B cell (primary cell): Measurements from ENCODE around the gene ZNF319. TPM values are rescaled to one million over a fixed set of nuclear protein-coding genes. Genes with fewer than 3 reads are reported as not detected.

Experiments used
- ATAC-seq: fragments of 200-7000 bp; cut with Tn5 transposase; one replicate; pipeline ENCODE4 v1.10.0; 2021; ENCODE audit warnings: low read depth, mild to moderate bottlenecking, moderate number of reproducible peaks, moderate library complexity
- CTCF ChIA-PET: fragments of 350-600 bp; sonication (Branson Sonifier 250); formaldehyde crosslinking; loops from one replicate; lab custom pipeline; 2021; ENCODE audit warnings: antibody characterized with exemption, inconsistent platforms; lab: Charles Lee
- POLR2A ChIA-PET: fragments of 350-600 bp; sonication (Branson Sonifier 250); formaldehyde crosslinking; loops from one replicate; lab custom pipeline; 2021; ENCODE audit warnings: antibody characterized with exemption; lab: Charles Lee
- DNase-seq: peaks from one replicate; pipeline ENCODE4 v3.0.0; 2013
- H2AFZ ChIP-seq: 2 replicates; pipeline ENCODE4 v1.6.1; 2012; ENCODE audit warnings: mild to moderate bottlenecking, low read depth, low read length; ENCODE audit not compliant: insufficient read depth, poor library complexity, severe bottlenecking
- H3K27ac ChIP-seq, 2 donors: 1 replicate in 1 of 2; 2 replicates in 1 of 2; pipeline ENCODE4 v1.5.1; 2012 to 2013; ENCODE audit warnings: low read length in 2 of 2, mild to moderate bottlenecking in 2 of 2, moderate library complexity in 1 of 2
- H3K27me3 ChIP-seq, 4 experiments: fragments of 200-600 bp in 1 of 4; sonication (generic) in 1 of 4; replicated peaks in 1 of 4; 1 replicate in 2 of 4; 2 replicates in 2 of 4; pipeline versions ENCODE4 v1.6.1 to v1.7.0; 2013 to 2016; ENCODE audit warnings: low read length in 3 of 4, mild to moderate bottlenecking in 2 of 4, mixed read lengths in 1 of 4, moderate library complexity in 1 of 4; ENCODE audit not compliant: insufficient read depth in 4 of 4, control insufficient read depth in 3 of 4; ENCODE audit errors: control extremely low read depth in 1 of 4
- H3K36me3 ChIP-seq, 2 experiments: replicated peaks in 1 of 2; 1 replicate in 1 of 2; 2 replicates in 1 of 2; pipeline versions ENCODE4 v1.6.1 to v1.7.1; 2013; ENCODE audit warnings: low read length in 1 of 2; ENCODE audit not compliant: insufficient read depth in 2 of 2, control insufficient read depth in 1 of 2; ENCODE audit errors: control extremely low read depth in 1 of 2, extremely low read depth in 1 of 2
- H3K4me1 ChIP-seq, 2 donors: fragments of 200-600 bp in 1 of 2; sonication (generic) in 1 of 2; 1 replicate in 1 of 2; 2 replicates in 1 of 2; pipeline versions ENCODE4 v1.5.1 to v1.6.1; 2013 to 2017; ENCODE audit warnings: low read length in 2 of 2; ENCODE audit not compliant: control insufficient read depth in 2 of 2, insufficient read depth in 2 of 2
- H3K4me2 ChIP-seq: replicated peaks from 2 replicates; pipeline ENCODE3; 2012; ENCODE audit warnings: mild to moderate bottlenecking, low read depth, low read length; ENCODE audit not compliant: poor library complexity, severe bottlenecking
- H3K4me3 ChIP-seq, 5 experiments: fragments of 200-600 bp in 1 of 5; sonication (generic) in 1 of 5; 1 replicate in 3 of 5; 2 replicates in 2 of 5; pipeline versions ENCODE4 v1.5.1 to v1.7.0; 2011 to 2016; ENCODE audit warnings: low read length in 4 of 5, mild to moderate bottlenecking in 4 of 5, low read depth in 2 of 5, control low read depth in 1 of 5, moderate library complexity in 1 of 5; ENCODE audit not compliant: insufficient read depth in 1 of 5; ENCODE audit errors: control extremely low read depth in 1 of 5, extremely low read depth in 1 of 5
- H3K79me2 ChIP-seq: fragments of 200-600 bp; sonication (generic); one replicate; pipeline ENCODE4 v1.6.0; 2016; ENCODE audit warnings: low read length; ENCODE audit not compliant: control insufficient read depth, insufficient read depth
- H3K9ac ChIP-seq: fragments of 200-600 bp; sonication (generic); 2 replicates; pipeline ENCODE4 v1.6.1; 2017; ENCODE audit warnings: mild to moderate bottlenecking, low read length, moderate library complexity
- H3K9me3 ChIP-seq, 3 donors: one replicate each; pipeline versions ENCODE4 v1.6.1 to v1.7.1; 2013; ENCODE audit warnings: low read length in 2 of 3; ENCODE audit not compliant: control insufficient read depth in 2 of 3, insufficient read depth in 1 of 3; ENCODE audit errors: control extremely low read depth in 1 of 3
- H4K20me1 ChIP-seq: 2 replicates; pipeline ENCODE4 v1.6.0; 2012; ENCODE audit warnings: mild to moderate bottlenecking, low read length; ENCODE audit not compliant: insufficient read depth, control insufficient read depth, poor library complexity, severe bottlenecking
- H3K27ac Mint-ChIP-seq: one replicate; pipeline ENCODE4 v1.8.0; 2021; ENCODE audit warnings: mixed read lengths
- H3K27me3 Mint-ChIP-seq: one replicate; pipeline ENCODE4 v1.8.0; 2021; ENCODE audit warnings: mixed read lengths
- H3K4me1 Mint-ChIP-seq: one replicate; pipeline ENCODE4 v1.8.0; 2021; ENCODE audit warnings: mixed read lengths
- H3K4me3 Mint-ChIP-seq: one replicate; pipeline ENCODE4 v1.8.0; 2021; ENCODE audit warnings: mixed read lengths
- H3K9me3 Mint-ChIP-seq: one replicate; pipeline ENCODE4 v1.8.0; 2022; ENCODE audit warnings: mixed read lengths; ENCODE audit not compliant: insufficient read depth
- CTCF ChIP-seq: fragments of 200-600 bp; IDR thresholded peaks from one replicate; pipeline ENCODE4 v1.8.0; 2022; ENCODE audit warnings: antibody characterized with exemption, mild to moderate bottlenecking
- EZH2 ChIP-seq: IDR thresholded peaks from 2 replicates; pipeline ENCODE4 v1.6.1; 2012; ENCODE audit warnings: borderline replicate concordance, low read depth, mild to moderate bottlenecking, moderate library complexity, low read length; ENCODE audit not compliant: insufficient read depth, poor library complexity, severe bottlenecking
- WGBS: methylation state at CpG from one replicate; pipeline ENCODE4 v1.1.5; 2013; ENCODE audit warnings: missing lambda C conversion rate; ENCODE audit not compliant: insufficient coverage; 5-methylcytosine and 5-hydroxymethylcytosine counted together
- intact Hi-C: fragments of 100-400 bp; cut with micrococcal nuclease; formaldehyde crosslinking; loops from one replicate; pipeline ENCODE4 v1.10.0; 2022
- polyA plus RNA-seq: library from polyadenylated mRNA; depleted of rRNA; stranded (reverse); fragments of >200 nt; gene quantifications from 2 replicates; pipeline ENCODE4 v1.2.3, GENCODE V29; 2012
- total RNA-seq, 2 donors: library from RNA; stranded (reverse); fragments of 120-200 nt in 1 of 2; gene quantifications; 1 replicate in 1 of 2; 2 replicates in 1 of 2; pipeline versions ENCODE4 v1.2.3 to v1.2.4, GENCODE V29; 2013 to 2022

The ZNF319 gene
- total and polyA plus RNA-seq, 2 donors (not counting 1 experiment from before 2014, with no cell fraction given), result 12.4 to 15.1 TPM

GRCh38 chr16:57998486-57998885, 2.0 kb downstream of the ZNF319 start:
- Histone ChIP-seq H4K20me1 (peaks cover 41% of the 10 kb centered on the region), H3K9ac (no peak overlapping the region), H3K9me3 (no peaks in the 10 kb centered on the region), H2AFZ (no peak overlapping the region), H3K4me2 (peak overlapping the region; percentile 100), H3K4me1 (peaks cover 22 to 34% of the 10 kb centered on the region in 2 donors), H3K79me2 (peaks cover 23% of the 10 kb centered on the region), H3K27ac (no peak overlapping the region), H3K27me3 (no peaks in the 10 kb centered on the region), H3K36me3 (peaks cover 0 to 21% of the 10 kb centered on the region in 2 experiments), H3K4me3 (no peak overlapping the region)
- ChIA-PET POLR2A (interaction anchor here (0.6 kb wide), 1 partner anchor 403 kb away, joined by 3 read pairs; no protein-coding TSS in a partner anchor), CTCF (interaction anchor here (1.1 kb wide), 1 partner anchor 91 kb away, joined by 3 read pairs; no protein-coding TSS in a partner anchor)
- peaks cover 30% of the 10 kb centered on the region for H3K4me1 Mint-ChIP-seq
- peak overlapping the region; percentile 19 for H3K4me3 Mint-ChIP-seq
- ATAC-seq, result no peak
- no peaks in the 10 kb centered on the region for H3K9me3 Mint-ChIP-seq
- H3K27me3 Mint-ChIP-seq, result no peaks in the 10 kb centered on the region
- WGBS, result 94% methylated on average over 5 of the region's 8 CpGs
- DNase-seq, result no peak
- intact Hi-C loops, result no loop called here
- H3K27ac Mint-ChIP-seq, result no peak overlapping the region
- TF ChIP-seq CTCF (no peak), EZH2 (no peak)

GRCh38 chr16:57997528-57998265, 2.8 kb downstream of the ZNF319 start:
- Mint-ChIP-seq H3K4me1 (peaks cover 30% of the 10 kb centered on the region), H3K4me3 (peak overlapping the region; percentile 19), H3K27ac (no peak overlapping the region), H3K9me3 (no peaks in the 10 kb centered on the region), H3K27me3 (no peaks in the 10 kb centered on the region)
- ChIA-PET POLR2A (no interaction called here), CTCF (interaction anchor here (1.1 kb wide), 1 partner anchor 91 kb away, joined by 3 read pairs; no protein-coding TSS in a partner anchor)
- no peak for ATAC-seq
- Histone ChIP-seq H3K79me2 (peaks cover 23% of the 10 kb centered on the region), H3K4me1 (peaks cover 22 to 34% of the 10 kb centered on the region in 2 donors), H3K36me3 (peaks cover 0 to 23% of the 10 kb centered on the region in 2 experiments), H3K9me3 (no peaks in the 10 kb centered on the region), H3K27ac (no peak overlapping the region), H3K9ac (no peak overlapping the region), H4K20me1 (peaks cover 41% of the 10 kb centered on the region), H3K4me3 (no peak overlapping the region), H3K27me3 (no peaks in the 10 kb centered on the region), H3K4me2 (no peak overlapping the region), H2AFZ (no peak overlapping the region)
- TF ChIP-seq CTCF (no peak), EZH2 (no peak)
- no peak for DNase-seq
- intact Hi-C loops, result no loop called here
- WGBS, result 97% methylated on average over 35 of the region's 36 CpGs
